GM23338 (cell line): Measurements from ENCODE around the gene CERS2. TPM values are rescaled to one million over a fixed set of nuclear protein-coding genes. Genes with fewer than 3 reads are reported as not detected.

Experiments
- ATAC-seq: fragments of 200-7000 bp; cut with Tn5 transposase; 3 replicates; pipeline ENCODE4 v1.9.1; 2020
- DNase-seq: peaks from one replicate; pipeline ENCODE4 v3.0.0-alpha.2; 2015; ENCODE audit warnings: low spot score
- H2AFZ ChIP-seq: fragments of 200-600 bp; sonication (generic); 2 replicates; pipeline ENCODE4 v1.8.0; 2016; ENCODE audit warnings: antibody characterized with exemption, mild to moderate bottlenecking, moderate library complexity
- H3F3A ChIP-seq: fragments of 200-600 bp; sonication (generic); replicated peaks from 2 replicates; pipeline ENCODE4 v1.8.0; 2017; ENCODE audit warnings: antibody characterized with exemption, mixed run types, low read depth
- H3K27ac ChIP-seq: fragments of 200-600 bp; sonication (generic); 2 replicates; pipeline ENCODE4 v1.6.1; 2016; ENCODE audit warnings: low read depth
- H3K27me3 ChIP-seq: fragments of 200-600 bp; sonication (generic); 2 replicates; pipeline ENCODE4 v1.8.0; 2016; ENCODE audit warnings: mild to moderate bottlenecking, mixed run types, moderate library complexity; ENCODE audit not compliant: insufficient read depth
- H3K36me3 ChIP-seq: fragments of 200-600 bp; sonication (generic); 2 replicates; pipeline ENCODE4 v1.8.0; 2016; ENCODE audit warnings: mild to moderate bottlenecking; ENCODE audit not compliant: insufficient read depth
- H3K4me1 ChIP-seq: fragments of 200-600 bp; sonication (generic); 2 replicates; pipeline ENCODE4 v1.8.0; 2016; ENCODE audit warnings: mild to moderate bottlenecking, moderate library complexity; ENCODE audit not compliant: insufficient read depth
- H3K4me2 ChIP-seq: fragments of 200-600 bp; sonication (generic); 2 replicates; pipeline ENCODE4 v1.7.1; 2017; ENCODE audit warnings: mixed run types
- H3K4me3 ChIP-seq: fragments of 200-600 bp; sonication (generic); 2 replicates; pipeline ENCODE4 v1.6.1; 2016; ENCODE audit warnings: mixed run types
- H3K79me2 ChIP-seq: fragments of 200-600 bp; sonication (generic); replicated peaks from 2 replicates; pipeline ENCODE4 v1.8.0; 2017; ENCODE audit warnings: mild to moderate bottlenecking; ENCODE audit not compliant: insufficient read depth
- H3K9me2 ChIP-seq: fragments of 200-600 bp; sonication (generic); 2 replicates; pipeline ENCODE4 v1.8.0; 2017; ENCODE audit not compliant: insufficient read depth
- H4K20me1 ChIP-seq: fragments of 200-600 bp; sonication (generic); replicated peaks from 2 replicates; pipeline ENCODE4 v1.8.0; 2017; ENCODE audit warnings: mild to moderate bottlenecking; ENCODE audit not compliant: insufficient read depth
- H3K27ac Mint-ChIP-seq: 2 replicates; pipeline ENCODE4 v1.8.0; 2020; ENCODE audit warnings: inconsistent platforms, mild to moderate bottlenecking, moderate library complexity, mixed read lengths
- H3K27me3 Mint-ChIP-seq: 3 replicates; pipeline ENCODE4 v1.8.0; 2022; ENCODE audit warnings: low read depth, mild to moderate bottlenecking, moderate library complexity, mixed read lengths, inconsistent platforms; ENCODE audit not compliant: insufficient read depth, poor library complexity
- H3K36me3 Mint-ChIP-seq: 3 replicates; pipeline ENCODE4 v1.8.0; 2021; ENCODE audit warnings: low read depth, mild to moderate bottlenecking, inconsistent platforms, moderate library complexity, mixed read lengths
- H3K4me1 Mint-ChIP-seq: 3 replicates; pipeline ENCODE4 v1.8.0; 2020; ENCODE audit warnings: mild to moderate bottlenecking, inconsistent platforms, mixed read lengths
- H3K4me3 Mint-ChIP-seq: 3 replicates; pipeline ENCODE4 v1.8.0; 2021; ENCODE audit warnings: moderate library complexity, mild to moderate bottlenecking, inconsistent platforms, mixed read lengths
- H3K9me3 Mint-ChIP-seq: 3 replicates; pipeline ENCODE4 v1.8.0; 2020; ENCODE audit warnings: moderate library complexity, mild to moderate bottlenecking, inconsistent platforms, mixed read lengths
- CREB1 ChIP-seq: fragments of 250-450 bp; sonication (Bioruptor Pico); IDR thresholded peaks from 2 replicates; pipeline ENCODE4 v1.5.0; 2020; ENCODE audit warnings: low read depth, mild to moderate bottlenecking, moderate library complexity
- EZH2phosphoT487 ChIP-seq: fragments of 200-600 bp; sonication (generic); IDR thresholded peaks from one replicate; pipeline ENCODE4 v1.8.1; 2018; ENCODE audit warnings: antibody characterized with exemption; ENCODE audit not compliant: unreplicated experiment
- JUNB ChIP-seq: IDR thresholded peaks from one replicate; pipeline ENCODE4 v1.6.1; 2016; ENCODE audit warnings: antibody characterized with exemption; ENCODE audit not compliant: unreplicated experiment
- POLR2AphosphoS5 ChIP-seq: IDR thresholded peaks from 2 replicates; pipeline ENCODE4 v1.6.1; 2016; ENCODE audit warnings: antibody characterized with exemption, low read depth
- REST ChIP-seq: IDR thresholded peaks from one replicate; pipeline ENCODE4 v1.6.1; 2018; ENCODE audit warnings: antibody characterized with exemption; ENCODE audit not compliant: unreplicated experiment
- ZNF331 ChIP-seq: fragments of 250-450 bp; sonication (Bioruptor Pico); IDR thresholded peaks from 2 replicates; pipeline ENCODE4 v1.5.0; 2020; ENCODE audit warnings: low read depth, mild to moderate bottlenecking, moderate library complexity
- long read RNA-seq: library from polyadenylated mRNA; unstranded; transcript quantifications from one replicate; pipeline ENCODE4 v2.0.0, GENCODE V29; 2020; ENCODE audit not compliant: unreplicated experiment
- polyA plus RNA-seq: library from polyadenylated mRNA; unstranded; fragments of >200 nt; fragmentation: Nextera tagmentation; extraction: Ambion mirVana; gene quantifications from 2 replicates; pipeline ENCODE4 v1.2.1, GENCODE V29; 2016
- total RNA-seq: library from RNA; depleted of rRNA; stranded (reverse); fragments of >200 nt; shearing (Covaris generic); gene quantifications from 2 replicates; pipeline ENCODE4 v1.2.3, GENCODE V29; 2014; rRNA removed

Gene CERS2
- total RNA-seq, result 120 and 122 TPM in 2 replicates
- polyA plus RNA-seq, result 75.1 and 83.3 TPM in 2 replicates
- long read RNA-seq, transcript CERS2-205 (11 exons, 2,505 nt), result major isoform, 8 of 12 reads
- long read RNA-seq, partial matches to known transcripts, result 0 of 12 reads
- long read RNA-seq, other reads (novel, unspliced or antisense), result 4 of 12 reads

- H3K4me2 ChIP-seq, result peak within 1 kb of the TSS; percentile 96
- peak; percentile 18 for ATAC-seq
- Mint-ChIP-seq H3K27ac (peak within 1 kb of the TSS; percentile 36; the same call in 1 of the 2 replicates), H3K4me3 (peak within 1 kb of the TSS; percentile 82), H3K4me1 (peaks cover 68% of the 10 kb centered on the region), H3K27me3 (peaks cover 24% of the 10 kb centered on the region), H3K9me3 (peaks cover 4% of the 10 kb centered on the region; the same call in 1 of the 3 replicates), H3K36me3 (peaks cover 14% of the 10 kb centered on the region; the same call in 1 of the 3 replicates)
- H4K20me1 ChIP-seq, result peaks cover 12% of the 10 kb centered on the region; the same call in 1 of the 2 replicates
- no peaks in the 10 kb centered on the region for H3K36me3 ChIP-seq
- peak; percentile 87 for DNase-seq
- H3F3A ChIP-seq, result peaks cover 12% of the 10 kb centered on the region
- peak within 1 kb of the TSS; percentile 50; the same call in 1 of the 2 replicates for H3K27ac ChIP-seq
- H3K27me3 ChIP-seq, result 0 out of 2 replicates have a peak, but pooled peaks cover 3% of the 10 kb centered on the region
- H3K9me2 ChIP-seq, result no peaks in the 10 kb centered on the region
- TF ChIP-seq ZNF331, result no peak
- TF ChIP-seq POLR2AphosphoS5, result peak; percentile 44
- no peak for TF ChIP-seq CREB1 (CRISPR knock-in tag)
- TF ChIP-seq REST, result no peak
- peak within 1 kb of the TSS; percentile 89 for H2AFZ ChIP-seq
- peak within 1 kb of the TSS; percentile 88 for H3K4me3 ChIP-seq
- peaks cover 52% of the 10 kb centered on the region for H3K79me2 ChIP-seq
- peaks cover 66% of the 10 kb centered on the region for H3K4me1 ChIP-seq
Measured at GRCh38 chr1:150974580-150975478, at the start of gene CERS2. TSS of gene CERS2 (minus strand) at chr1:150974835. CDS start at chr1:150969090, 5,745 bp downstream.

- Histone ChIP-seq H3F3A (peaks cover 3% of the 10 kb centered on the region; the same call in 1 of the 2 replicates), H4K20me1 (no peaks in the 10 kb centered on the region; the same call in 1 of the 2 replicates), H3K4me3 (no peak overlapping the region), H3K4me2 (no peak overlapping the region), H3K4me1 (peaks cover 3% of the 10 kb centered on the region; the same call in 1 of the 2 replicates), H3K27me3 (no peaks in the 10 kb centered on the region), H3K9me2 (no peaks in the 10 kb centered on the region), H2AFZ (no peak overlapping the region), H3K79me2 (peaks cover 15% of the 10 kb centered on the region), H3K36me3 (no peaks in the 10 kb centered on the region), H3K27ac (no peak overlapping the region)
- Mint-ChIP-seq H3K9me3 (no peaks in the 10 kb centered on the region), H3K4me3 (no peak overlapping the region), H3K36me3 (peaks cover 3% of the 10 kb centered on the region; the same call in 2 of the 3 replicates), H3K27me3 (peaks cover 2% of the 10 kb centered on the region), H3K4me1 (peaks cover 8% of the 10 kb centered on the region; the same call in 2 of the 3 replicates), H3K27ac (no peak overlapping the region)
- no peak for DNase-seq
- ATAC-seq, result no peak
- no peak for TF ChIP-seq JUNB
- no peak for TF ChIP-seq EZH2phosphoT487
- TF ChIP-seq REST, result no peak
Measured at GRCh38 chr1:151013518-151013917, 38.9 kb upstream of the CERS2 start.
